Right atrium auricular region (tissue), 2 donors: ENCODE results near the gene NCK1. TPM values are rescaled to one million over a fixed set of nuclear protein-coding genes. Genes with fewer than 3 reads are reported as not detected.
"Not testable (repeated sequence)": the region's sequence is repeated elsewhere in the genome, so short reads cannot be mapped to it uniquely, and the experiment has no call there.

Source experiments
- DNase-seq: peaks from one replicate; pipeline ENCODE4 v3.0.0-alpha.2; 2019; ENCODE audit warnings: low spot score
- H3K27ac ChIP-seq, 2 donors: fragments of 200-600 bp; sonication (generic); 1 replicate in 1 of 2; 2 replicates in 1 of 2; pipeline ENCODE4 v1.5.1; 2016 to 2019
- H3K27me3 ChIP-seq, 2 donors: fragments of 200-600 bp; sonication (generic); one replicate each; pipeline versions ENCODE4 v1.5.1 to v1.6.0; 2017 to 2019
- H3K36me3 ChIP-seq: fragments of 200-600 bp; sonication (generic); one replicate; pipeline ENCODE4 v1.5.1; 2016
- H3K4me1 ChIP-seq, 2 donors: fragments of 200-600 bp; sonication (generic); one replicate each; pipeline versions ENCODE4 v1.5.1 to v1.6.0; 2017 to 2019
- H3K4me3 ChIP-seq, 2 donors: fragments of 200-600 bp; sonication (generic); 1 replicate in 1 of 2; 2 replicates in 1 of 2; pipeline ENCODE4 v1.5.1; 2017 to 2019; ENCODE audit warnings: mild to moderate bottlenecking in 1 of 2, moderate library complexity in 1 of 2
- H3K9me3 ChIP-seq, 2 donors: fragments of 200-600 bp; sonication (generic); one replicate each; pipeline ENCODE4 v1.5.1; 2019
- total RNA-seq, 2 donors: library from RNA; depleted of rRNA; stranded (reverse); fragments of >200 nt; gene quantifications; one replicate each; pipeline ENCODE4 v1.1.0, GENCODE V29; 2016
- TF ChIP-seq, protein P1 (sequence below), 2 donors: fragments of 200-600 bp; sonication (generic); IDR thresholded peaks; one replicate each; pipeline ENCODE4 v1.5.1; 2019; ENCODE audit warnings: antibody characterized with exemption in 2 of 2

The NCK1 gene
- total RNA-seq, 2 donors from 2014 or later = 21.5 to 22.0 TPM

DNA sequence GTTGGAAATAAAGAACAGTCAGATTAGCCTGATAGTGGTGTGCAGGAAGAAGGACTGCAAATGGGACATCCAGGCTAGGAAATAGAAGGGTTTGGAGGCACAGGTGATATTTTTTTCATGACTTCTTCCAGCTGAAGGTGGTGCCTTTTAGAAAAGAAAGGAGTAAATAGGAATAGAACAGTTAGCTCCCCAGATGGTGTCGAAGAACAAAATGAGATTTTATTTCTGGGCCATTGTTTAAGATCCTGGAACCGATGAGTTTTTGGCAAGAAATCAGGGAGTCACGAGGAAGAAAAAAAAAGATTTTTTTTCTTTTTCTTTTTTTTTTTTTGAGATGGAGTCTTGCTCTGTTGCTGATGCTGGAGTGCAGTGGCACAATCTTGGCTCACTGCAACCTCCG, 9.8 kb upstream of the NCK1 start:
- TF ChIP-seq, protein P1, sequence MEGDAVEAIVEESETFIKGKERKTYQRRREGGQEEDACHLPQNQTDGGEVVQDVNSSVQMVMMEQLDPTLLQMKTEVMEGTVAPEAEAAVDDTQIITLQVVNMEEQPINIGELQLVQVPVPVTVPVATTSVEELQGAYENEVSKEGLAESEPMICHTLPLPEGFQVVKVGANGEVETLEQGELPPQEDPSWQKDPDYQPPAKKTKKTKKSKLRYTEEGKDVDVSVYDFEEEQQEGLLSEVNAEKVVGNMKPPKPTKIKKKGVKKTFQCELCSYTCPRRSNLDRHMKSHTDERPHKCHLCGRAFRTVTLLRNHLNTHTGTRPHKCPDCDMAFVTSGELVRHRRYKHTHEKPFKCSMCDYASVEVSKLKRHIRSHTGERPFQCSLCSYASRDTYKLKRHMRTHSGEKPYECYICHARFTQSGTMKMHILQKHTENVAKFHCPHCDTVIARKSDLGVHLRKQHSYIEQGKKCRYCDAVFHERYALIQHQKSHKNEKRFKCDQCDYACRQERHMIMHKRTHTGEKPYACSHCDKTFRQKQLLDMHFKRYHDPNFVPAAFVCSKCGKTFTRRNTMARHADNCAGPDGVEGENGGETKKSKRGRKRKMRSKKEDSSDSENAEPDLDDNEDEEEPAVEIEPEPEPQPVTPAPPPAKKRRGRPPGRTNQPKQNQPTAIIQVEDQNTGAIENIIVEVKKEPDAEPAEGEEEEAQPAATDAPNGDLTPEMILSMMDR (IDR thresholded peaks at IDR 0.05) = no peak
- H3K27me3 ChIP-seq = no peaks in the 10 kb centered on the region
- no peak overlapping the region for H3K27ac ChIP-seq
- no peaks in the 10 kb centered on the region for H3K9me3 ChIP-seq
- no peaks in the 10 kb centered on the region for H3K4me1 ChIP-seq
- H3K36me3 ChIP-seq = no peaks in the 10 kb centered on the region
- DNase-seq = no peak
- H3K4me3 ChIP-seq = no peak overlapping the region

DNA sequence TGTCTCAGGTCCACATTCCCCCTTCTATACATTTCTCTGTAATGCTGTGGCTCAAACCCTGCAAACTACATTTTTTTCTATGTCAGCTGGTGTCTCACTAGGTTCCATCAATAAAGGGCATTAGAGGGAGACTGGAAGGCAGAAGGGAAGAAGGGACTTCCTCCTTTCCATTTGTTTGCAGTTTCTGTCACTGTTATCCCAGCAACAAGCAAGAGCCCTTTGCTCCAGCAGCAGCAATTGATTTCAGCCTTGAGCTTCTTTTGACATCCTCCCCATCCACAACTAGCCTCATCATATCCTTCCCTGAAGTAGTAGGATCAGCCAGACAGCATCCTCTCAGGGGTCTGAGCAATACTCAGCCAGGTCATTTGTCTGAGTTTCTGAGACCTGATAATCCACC, 5.3 kb upstream of the NCK1 start:
- Histone ChIP-seq H3K27ac (no peak overlapping the region), H3K27me3 (no peaks in the 10 kb centered on the region), H3K4me1 (peaks cover 0 to 16% of the 10 kb centered on the region in 2 donors), H3K36me3 (no peaks in the 10 kb centered on the region), H3K9me3 (no peaks in the 10 kb centered on the region), H3K4me3 (no peak overlapping the region)
- no peak for DNase-seq
- TF ChIP-seq, protein P1 (IDR thresholded peaks at IDR 0.05) = no peak

DNA sequence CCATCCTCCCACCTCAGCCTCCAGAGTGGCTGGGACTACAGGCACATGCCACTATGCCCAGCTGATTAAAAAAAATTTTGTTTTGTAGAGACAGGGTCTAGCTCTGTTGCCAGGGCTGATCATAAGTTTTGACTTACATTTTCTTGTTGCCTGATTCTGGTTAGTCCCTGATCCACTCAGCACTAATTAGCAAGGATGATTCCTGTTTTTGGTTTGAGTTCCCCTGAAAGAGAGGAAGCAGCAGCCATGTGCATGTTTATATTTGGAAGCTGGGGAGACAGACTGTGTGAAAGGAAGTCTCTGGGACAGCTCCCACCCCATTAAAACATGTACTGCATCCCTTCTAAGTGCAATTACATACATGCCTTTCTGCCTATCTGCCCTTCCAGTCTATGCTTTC, 3.6 kb upstream of the NCK1 start:
- no peak overlapping the region for H3K4me3 ChIP-seq
- no peak overlapping the region for H3K27ac ChIP-seq
- TF ChIP-seq, protein P1 (IDR thresholded peaks at IDR 0.05) = no peak
- no peaks in the 10 kb centered on the region for H3K27me3 ChIP-seq
- H3K4me1 ChIP-seq = peaks cover 0 to 21% of the 10 kb centered on the region in 2 donors
- no peaks in the 10 kb centered on the region for H3K9me3 ChIP-seq
- no peak for DNase-seq
- H3K36me3 ChIP-seq = no peaks in the 10 kb centered on the region

DNA sequence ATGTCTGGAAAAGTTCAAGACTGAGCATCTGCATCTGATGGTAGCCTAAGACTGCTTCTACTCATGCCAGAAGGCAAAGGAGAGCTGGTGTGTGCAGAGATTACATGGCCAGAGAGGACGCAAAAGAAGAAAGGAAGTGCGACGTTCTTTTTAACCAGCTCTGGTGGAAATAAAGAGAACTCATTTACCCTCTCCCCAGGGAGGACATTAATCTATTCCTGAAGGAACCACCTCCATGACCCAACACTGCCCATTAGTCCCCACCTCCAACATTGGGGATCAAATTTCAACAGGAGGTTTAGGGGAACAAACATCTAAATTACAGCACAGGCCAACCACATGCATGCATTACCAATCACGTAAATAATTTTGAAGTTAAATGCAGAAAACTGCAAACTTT, 1.5 kb upstream of the NCK1 start:
- Histone ChIP-seq H3K27ac (no peak overlapping the region), H3K4me3 (peak overlapping the region in 1 of 2 donors; percentile 82), H3K4me1 (peaks cover 0 to 25% of the 10 kb centered on the region in 2 donors), H3K36me3 (no peaks in the 10 kb centered on the region), H3K27me3 (no peaks in the 10 kb centered on the region), H3K9me3 (no peaks in the 10 kb centered on the region)
- no peak for DNase-seq
- TF ChIP-seq, protein P1 (IDR thresholded peaks at IDR 0.05) = no peak

DNA sequence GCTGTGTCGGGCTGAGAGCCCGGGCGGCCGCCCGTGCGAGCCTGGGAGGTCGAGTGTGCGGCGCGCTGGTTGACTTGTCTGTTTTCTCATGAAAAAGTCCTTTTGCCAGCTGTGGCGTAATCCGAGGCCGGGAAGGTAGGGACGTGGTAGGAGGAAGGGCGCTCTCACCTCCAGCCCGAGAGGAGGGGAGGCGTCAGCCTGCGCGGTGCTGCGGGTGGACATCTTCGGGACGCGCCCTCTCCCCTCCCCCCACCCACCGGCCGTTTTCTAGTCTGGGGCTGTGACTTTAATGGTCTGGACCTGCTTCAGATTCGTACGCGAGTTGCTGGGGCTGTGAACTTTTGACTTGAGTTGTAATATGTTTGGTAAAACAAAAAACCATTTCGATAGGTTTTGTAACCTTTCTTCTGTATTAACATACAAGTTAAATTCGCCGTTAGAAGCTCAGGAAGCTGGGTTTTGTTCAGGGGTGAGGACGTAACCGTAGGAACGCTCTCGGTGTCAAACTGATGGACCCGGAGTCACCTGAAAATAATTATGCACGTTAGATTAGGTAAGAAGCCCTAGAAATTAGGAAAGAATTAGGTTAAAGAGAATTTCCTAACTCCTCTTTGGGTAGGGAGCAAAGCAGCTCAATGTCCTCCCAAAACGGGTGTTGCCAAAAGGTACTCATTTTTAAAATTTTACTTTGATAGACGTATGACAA, 762 bp downstream of the NCK1 start:
- TF ChIP-seq, protein P1 (IDR thresholded peaks at IDR 0.05) = no peak
- Histone ChIP-seq H3K4me1 (peaks cover 0 to 25% of the 10 kb centered on the region in 2 donors), H3K36me3 (no peaks in the 10 kb centered on the region), H3K27ac (peak overlapping the region; percentile 93 to 95), H3K4me3 (peak overlapping the region; percentile 69 to 82), H3K27me3 (no peaks in the 10 kb centered on the region), H3K9me3 (no peaks in the 10 kb centered on the region)
- peak; percentile 70 for DNase-seq

DNA sequence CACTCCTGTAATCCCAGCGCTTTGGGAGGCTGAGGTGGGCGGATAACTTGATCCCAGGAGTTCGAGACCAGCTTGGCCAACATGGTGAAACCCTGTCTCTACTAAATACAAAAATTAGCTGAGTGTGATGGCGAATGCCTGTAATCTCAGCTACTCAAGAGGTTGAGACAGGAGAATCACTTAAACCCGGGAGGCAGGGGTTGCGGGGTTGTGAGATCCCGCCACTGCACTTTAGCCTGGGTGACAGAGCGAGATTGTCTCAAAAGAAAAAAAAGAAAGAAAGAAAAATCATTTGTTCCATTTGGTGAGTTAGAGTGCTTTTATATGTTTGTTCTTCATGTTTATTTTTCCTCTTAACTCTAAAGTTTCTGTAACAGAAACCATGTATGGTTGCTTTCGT, 7.3 kb downstream of the NCK1 start:
- H3K27ac ChIP-seq = no peak overlapping the region
- H3K27me3 ChIP-seq = no peaks in the 10 kb centered on the region
- DNase-seq = no peak
- H3K36me3 ChIP-seq = peaks cover 5% of the 10 kb centered on the region
- no peak overlapping the region for H3K4me3 ChIP-seq
- TF ChIP-seq, protein P1 (IDR thresholded peaks at IDR 0.05) = no peak
- no peaks in the 10 kb centered on the region for H3K9me3 ChIP-seq
- H3K4me1 ChIP-seq = no peaks in the 10 kb centered on the region

DNA sequence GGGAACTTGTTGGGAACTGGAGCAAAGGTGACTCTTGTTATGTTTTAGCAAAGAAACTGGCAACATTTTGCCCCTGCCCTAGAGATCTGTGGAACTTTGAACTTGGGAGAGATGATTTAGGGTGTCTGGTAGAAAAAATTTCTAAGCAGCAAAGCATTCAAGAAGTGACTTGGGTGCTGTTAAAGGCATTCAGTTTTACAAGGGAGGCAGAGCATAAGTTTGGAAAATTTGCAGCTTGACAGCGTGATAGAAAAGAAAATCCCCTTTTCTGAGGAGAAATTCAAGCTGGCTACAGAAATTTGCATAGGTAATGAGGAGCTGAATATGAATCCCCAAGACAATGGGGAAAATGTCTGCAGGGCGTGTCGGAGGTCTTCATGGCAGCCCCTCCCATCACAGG, 10.2 kb downstream of the NCK1 start:
- H3K9me3 ChIP-seq, H3K4me3 ChIP-seq, H3K36me3 ChIP-seq, H3K4me1 ChIP-seq, DNase-seq, H3K27me3 ChIP-seq, H3K27ac ChIP-seq: not testable (repeated sequence)

DNA sequence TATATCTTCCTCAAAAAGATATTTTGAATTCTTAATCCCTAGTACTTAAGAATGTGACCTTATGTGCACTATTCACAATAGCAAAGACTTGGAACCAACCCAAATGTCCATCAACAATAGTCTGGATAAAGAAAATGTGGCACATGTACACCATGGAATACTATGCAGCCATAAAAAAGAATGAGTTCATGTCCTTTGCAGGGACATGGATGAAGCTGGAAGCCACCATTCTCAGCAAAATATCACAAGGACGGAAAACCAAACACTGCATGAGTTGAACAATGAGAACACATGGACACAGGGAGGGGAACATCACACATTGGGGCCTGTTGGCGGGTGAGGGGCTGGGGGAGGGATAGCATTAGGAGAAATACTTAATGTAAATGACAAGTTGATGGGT, 17.5 kb downstream of the NCK1 start:
- not testable (repeated sequence) for DNase-seq, H3K9me3 ChIP-seq

More for the DNA sequence above, 17.5 kb downstream of the NCK1 start:
- H3K4me1 ChIP-seq, H3K4me3 ChIP-seq, H3K27ac ChIP-seq, H3K27me3 ChIP-seq, H3K36me3 ChIP-seq: not testable (repeated sequence)
